MCF 10A (cell line): ENCODE results near the gene TNFRSF9. TPM values are rescaled to one million over a fixed set of nuclear protein-coding genes. Genes with fewer than 3 reads are reported as not detected.
"Not testable (repeated sequence)": the region's sequence is repeated elsewhere in the genome, so short reads cannot be mapped to it uniquely, and the experiment has no call there.

ENCODE experiments used
- BruUV-seq: library from RNA; stranded (reverse); fragments of 400-500 nt; replicated peaks from 2 replicates; lab custom pipeline; 2021; lab: Mats Ljungman, UMichigan
- CTCF ChIA-PET: fragments of 300-600 bp; sonication (Branson Sonifier 250); formaldehyde crosslinking; extraction: SDS; loops from one replicate; lab custom pipeline; 2021; ENCODE audit warnings: antibody characterized with exemption, inconsistent platforms; lab: Yijun Ruan, JAX
- POLR2A ChIA-PET: fragments of 300-600, 350-650 bp; sonication (Branson Sonifier 250); formaldehyde crosslinking; extraction: SDS; loops from one replicate; lab custom pipeline; 2020; ENCODE audit warnings: antibody characterized with exemption, inconsistent platforms; lab: Yijun Ruan, JAX
- DNase-seq: peaks from one replicate; pipeline ENCODE4 v3.0.0-alpha.2; 2018; ENCODE audit not compliant: unreplicated experiment
- H3K27ac Mint-ChIP-seq: one replicate; pipeline ENCODE4 v1.8.0; 2022; ENCODE audit warnings: mild to moderate bottlenecking, low read depth, mixed read lengths; ENCODE audit not compliant: unreplicated experiment
- H3K27me3 Mint-ChIP-seq: one replicate; pipeline ENCODE4 v1.8.0; 2022; ENCODE audit warnings: mixed read lengths; ENCODE audit not compliant: insufficient read depth, unreplicated experiment
- H3K36me3 Mint-ChIP-seq: one replicate; pipeline ENCODE4 v1.8.0; 2022; ENCODE audit warnings: mild to moderate bottlenecking, moderate library complexity, mixed read lengths; ENCODE audit not compliant: insufficient read depth, unreplicated experiment
- H3K4me1 Mint-ChIP-seq: one replicate; pipeline ENCODE4 v1.8.0; 2022; ENCODE audit warnings: mixed read lengths; ENCODE audit not compliant: insufficient read depth, unreplicated experiment
- H3K4me3 Mint-ChIP-seq: one replicate; pipeline ENCODE4 v1.8.0; 2022; ENCODE audit warnings: mild to moderate bottlenecking, moderate library complexity, mixed read lengths; ENCODE audit not compliant: unreplicated experiment
- H3K9me3 Mint-ChIP-seq: one replicate; pipeline ENCODE4 v1.8.0; 2022; ENCODE audit warnings: mixed read lengths; ENCODE audit not compliant: unreplicated experiment
- intact Hi-C: fragments of 100-400 bp; cut with micrococcal nuclease; formaldehyde crosslinking; loops from 2 replicates; pipeline ENCODE4 v1.14.1; 2022
- total RNA-seq: library from RNA; stranded (reverse); gene quantifications from 2 replicates; pipeline ENCODE4 v1.2.3, GENCODE V29; 2022
- TF ChIP-seq, protein P1 (sequence below): fragments of 200-600 bp; IDR thresholded peaks from one replicate; pipeline ENCODE4 v1.8.0; 2022; ENCODE audit warnings: antibody characterized with exemption, mild to moderate bottlenecking; ENCODE audit not compliant: unreplicated experiment

Gene TNFRSF9
- total RNA-seq, 1 experiment from 2014 or later, result 0.98 TPM

DNA sequence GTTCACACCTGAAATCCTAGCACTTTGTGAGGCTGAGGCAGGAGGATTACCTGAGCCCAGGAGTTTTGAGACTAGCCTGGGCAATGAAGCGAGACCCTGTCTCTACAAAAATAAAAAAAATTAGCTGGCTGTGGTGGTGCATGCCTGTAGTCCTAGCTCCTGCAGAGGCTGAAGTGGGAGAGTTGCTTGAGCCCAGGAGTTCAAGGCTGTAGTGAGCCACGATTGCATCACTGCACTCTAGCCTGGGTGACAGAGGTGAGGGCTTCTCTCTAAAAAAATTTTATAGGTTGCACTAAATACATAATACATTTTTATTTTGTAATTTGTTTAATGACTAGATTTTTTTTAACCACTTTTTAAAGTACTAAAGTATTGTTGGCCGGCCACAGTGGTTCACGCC is 27.0 kb upstream of the TNFRSF9 start:
- POLR2A ChIA-PET, result interaction anchor here (1.9 kb wide), 1 partner anchor 57 kb away, joined by 4 read pairs; no protein-coding TSS in a partner anchor
- Mint-ChIP-seq H3K4me1 (peaks cover 13% of the 10 kb centered on the region), H3K27ac (no peak overlapping the region), H3K9me3 (no peaks in the 10 kb centered on the region), H3K4me3 (no peak overlapping the region), H3K36me3 (peaks cover 100% of the 10 kb centered on the region), H3K27me3 (no peaks in the 10 kb centered on the region)
- CTCF ChIA-PET, result interaction anchor here (0.6 kb wide), 3 partner anchors 13 to 253 kb away, joined by 3 to 4 read pairs (median 3); partner anchors contain the start of gene ERRFI1
- BruUV-seq, result no TSS peak
- DNase-seq, result no peak
- TF ChIP-seq, protein P1, sequence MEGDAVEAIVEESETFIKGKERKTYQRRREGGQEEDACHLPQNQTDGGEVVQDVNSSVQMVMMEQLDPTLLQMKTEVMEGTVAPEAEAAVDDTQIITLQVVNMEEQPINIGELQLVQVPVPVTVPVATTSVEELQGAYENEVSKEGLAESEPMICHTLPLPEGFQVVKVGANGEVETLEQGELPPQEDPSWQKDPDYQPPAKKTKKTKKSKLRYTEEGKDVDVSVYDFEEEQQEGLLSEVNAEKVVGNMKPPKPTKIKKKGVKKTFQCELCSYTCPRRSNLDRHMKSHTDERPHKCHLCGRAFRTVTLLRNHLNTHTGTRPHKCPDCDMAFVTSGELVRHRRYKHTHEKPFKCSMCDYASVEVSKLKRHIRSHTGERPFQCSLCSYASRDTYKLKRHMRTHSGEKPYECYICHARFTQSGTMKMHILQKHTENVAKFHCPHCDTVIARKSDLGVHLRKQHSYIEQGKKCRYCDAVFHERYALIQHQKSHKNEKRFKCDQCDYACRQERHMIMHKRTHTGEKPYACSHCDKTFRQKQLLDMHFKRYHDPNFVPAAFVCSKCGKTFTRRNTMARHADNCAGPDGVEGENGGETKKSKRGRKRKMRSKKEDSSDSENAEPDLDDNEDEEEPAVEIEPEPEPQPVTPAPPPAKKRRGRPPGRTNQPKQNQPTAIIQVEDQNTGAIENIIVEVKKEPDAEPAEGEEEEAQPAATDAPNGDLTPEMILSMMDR, result no peak
- intact Hi-C loops, result no loop called here

DNA sequence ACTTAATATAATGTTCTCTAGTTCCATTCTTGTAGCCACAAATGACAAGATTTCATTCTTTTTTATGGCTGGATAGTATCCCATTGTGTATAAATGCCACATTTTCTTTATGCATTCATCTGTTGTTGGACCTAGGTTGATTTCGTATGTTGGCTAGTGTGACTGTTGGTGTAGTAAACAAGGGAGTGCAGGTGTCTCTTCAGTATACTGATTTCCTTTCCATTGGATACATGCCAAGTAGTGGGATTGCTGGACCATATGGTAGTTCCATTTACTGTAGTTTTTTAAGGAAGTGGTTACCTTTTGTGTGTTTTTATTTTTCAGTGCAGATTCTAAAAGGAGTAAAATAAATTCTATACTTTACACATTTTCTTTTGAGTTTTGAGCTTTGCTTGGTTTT is 26.6 kb upstream of the TNFRSF9 start:
- ChIA-PET CTCF (interaction anchor here (0.6 to 1.1 kb wide), 5 partner anchors 9 to 253 kb away, joined by 3 to 8 read pairs (median 3); partner anchors contain the start of gene ERRFI1), POLR2A (no interaction called here)
- H3K36me3 Mint-ChIP-seq, result peaks cover 95% of the 10 kb centered on the region

DNA sequence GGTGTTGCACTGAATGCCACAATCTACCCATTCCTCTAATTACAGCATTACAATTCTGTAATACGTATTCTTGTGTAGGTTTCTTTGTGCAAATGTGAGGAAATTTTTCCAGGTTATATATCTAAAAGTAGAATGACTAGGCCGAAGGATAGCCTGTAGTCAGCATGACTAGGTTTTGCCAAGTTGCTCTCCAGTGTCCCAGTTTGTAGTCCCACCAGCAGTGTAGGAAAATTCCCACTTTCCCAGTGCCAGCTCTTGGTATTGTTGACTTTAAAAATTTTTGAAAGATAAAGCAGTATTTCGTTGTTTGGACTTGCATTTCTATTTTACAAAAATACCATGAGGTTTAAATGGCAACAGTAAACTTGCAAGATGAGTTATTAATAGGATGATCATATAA is 23.8 kb upstream of the TNFRSF9 start:
- no peaks in the 10 kb centered on the region for H3K27me3 Mint-ChIP-seq
- no peak overlapping the region for H3K27ac Mint-ChIP-seq
- ChIA-PET CTCF (interaction anchor here (0.6 to 2.2 kb wide), 2 partner anchors 11 to 445 kb away, joined by 4 to 20 read pairs; no protein-coding TSS in a partner anchor), POLR2A (interaction anchor here (0.7 to 1.1 kb wide), 2 partner anchors 11 to 421 kb away, joined by 3 to 4 read pairs; no protein-coding TSS in a partner anchor)
- no TSS peak for BruUV-seq
- intact Hi-C loops, result no loop called here
- TF ChIP-seq, protein P1, result no peak
- peaks cover 18% of the 10 kb centered on the region for H3K4me1 Mint-ChIP-seq
- peaks cover 68% of the 10 kb centered on the region for H3K36me3 Mint-ChIP-seq
- no peak overlapping the region for H3K4me3 Mint-ChIP-seq
- no peak for DNase-seq
- no peaks in the 10 kb centered on the region for H3K9me3 Mint-ChIP-seq

More for the DNA sequence above, 26.6 kb upstream of the TNFRSF9 start:
- Mint-ChIP-seq H3K4me1 (peaks cover 13% of the 10 kb centered on the region), H3K27ac (peak overlapping the region; percentile 57), H3K9me3 (no peaks in the 10 kb centered on the region), H3K27me3 (no peaks in the 10 kb centered on the region), H3K4me3 (no peak overlapping the region)
- intact Hi-C loops, result no loop called here
- TF ChIP-seq, protein P1, result no peak
- no peak for DNase-seq
- no TSS peak for BruUV-seq

DNA sequence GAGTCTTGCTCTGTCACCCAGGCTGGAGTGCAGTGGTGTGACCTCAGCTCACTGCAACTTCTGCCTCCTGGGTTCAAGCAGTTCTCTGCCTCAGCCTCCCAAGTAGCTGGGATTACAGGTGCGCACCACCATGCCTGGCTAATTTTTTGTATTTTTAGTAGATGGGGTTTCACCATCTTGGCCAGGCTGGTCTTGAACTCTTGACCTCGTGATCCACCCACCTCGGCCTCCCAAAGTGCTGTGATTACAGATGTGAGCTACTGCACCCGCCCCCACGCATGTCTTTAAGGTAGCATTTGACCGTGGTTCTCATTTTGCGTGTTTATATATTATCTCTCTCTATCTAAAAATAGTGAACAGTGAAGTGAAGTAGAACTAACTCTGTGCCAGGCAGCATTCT is 23.2 kb upstream of the TNFRSF9 start:
- DNase-seq, H3K27me3 Mint-ChIP-seq, BruUV-seq, H3K9me3 Mint-ChIP-seq, H3K27ac Mint-ChIP-seq, intact Hi-C loops, H3K4me3 Mint-ChIP-seq: not testable (repeated sequence)
- ChIA-PET CTCF (interaction anchor here (2.0 to 2.2 kb wide), 2 partner anchors 12 kb away, joined by 12 to 20 read pairs; no protein-coding TSS in a partner anchor), POLR2A (interaction anchor here (1.1 to 2.9 kb wide), 2 partner anchors 12 to 42 kb away, joined by 4 to 18 read pairs; no protein-coding TSS in a partner anchor)
- Mint-ChIP-seq H3K36me3 (peaks cover 62% of the 10 kb centered on the region), H3K4me1 (peaks cover 18% of the 10 kb centered on the region)

DNA sequence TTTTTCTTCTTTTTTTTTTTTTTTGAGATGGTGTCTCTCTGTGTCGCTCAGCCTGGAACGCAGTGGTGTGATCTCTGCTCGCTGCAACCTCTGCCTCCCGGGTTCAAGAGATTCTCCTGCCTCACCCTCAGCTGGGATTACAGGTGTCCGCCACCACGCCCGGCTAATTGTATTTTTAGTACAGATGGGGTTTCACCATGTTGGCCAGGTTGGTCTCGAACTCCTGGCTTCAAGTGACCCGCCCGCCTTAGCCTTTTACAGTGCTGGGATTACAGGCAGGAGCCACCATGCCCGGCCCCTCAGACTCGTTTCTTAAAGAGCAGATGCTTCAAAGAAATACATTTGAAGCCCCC is 22.7 kb upstream of the TNFRSF9 start:
- Mint-ChIP-seq H3K4me1 (peaks cover 18% of the 10 kb centered on the region), H3K36me3 (peaks cover 57% of the 10 kb centered on the region), H3K4me3 (peak overlapping the region; percentile 84)
- H3K27ac Mint-ChIP-seq, intact Hi-C loops, BruUV-seq, H3K9me3 Mint-ChIP-seq, DNase-seq, H3K27me3 Mint-ChIP-seq: not testable (repeated sequence)
- ChIA-PET POLR2A (interaction anchor here (2.7 to 2.9 kb wide), 2 partner anchors 11 to 42 kb away, joined by 18 read pairs; no protein-coding TSS in a partner anchor), CTCF (interaction anchor here (0.6 to 2.0 kb wide), 2 partner anchors 12 to 281 kb away, joined by 3 to 12 read pairs; no protein-coding TSS in a partner anchor)
